ENCODE data around the gene IL17RB. TPM values are rescaled to one million over a fixed set of nuclear protein-coding genes. Genes with fewer than 3 reads are reported as not detected.

Gene IL17RB
- total RNA-seq, 1 donor from 2014 or later = 0.54 TPM

DNA sequence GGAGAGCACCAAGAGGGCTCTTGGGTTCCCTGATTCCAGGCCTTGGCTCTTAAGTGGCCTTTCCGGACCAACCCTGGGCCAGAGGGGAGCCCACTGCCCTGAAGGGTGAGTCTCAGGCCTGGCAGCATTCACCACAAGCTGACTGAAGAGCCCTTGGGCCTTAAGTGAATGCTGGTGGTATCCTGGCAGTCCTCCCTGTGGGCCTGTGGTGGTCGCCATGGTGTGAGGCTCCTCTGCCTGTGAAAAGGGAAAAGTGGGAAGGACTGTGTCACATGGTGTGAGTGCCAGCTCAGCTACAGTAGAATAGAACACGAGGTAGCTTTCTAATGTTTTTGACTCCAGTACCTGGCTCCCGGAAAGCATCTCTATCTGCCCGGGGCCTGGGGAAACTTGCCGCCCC is 15.4 kb upstream of the IL17RB start:
- TF ChIP-seq, protein P1, sequence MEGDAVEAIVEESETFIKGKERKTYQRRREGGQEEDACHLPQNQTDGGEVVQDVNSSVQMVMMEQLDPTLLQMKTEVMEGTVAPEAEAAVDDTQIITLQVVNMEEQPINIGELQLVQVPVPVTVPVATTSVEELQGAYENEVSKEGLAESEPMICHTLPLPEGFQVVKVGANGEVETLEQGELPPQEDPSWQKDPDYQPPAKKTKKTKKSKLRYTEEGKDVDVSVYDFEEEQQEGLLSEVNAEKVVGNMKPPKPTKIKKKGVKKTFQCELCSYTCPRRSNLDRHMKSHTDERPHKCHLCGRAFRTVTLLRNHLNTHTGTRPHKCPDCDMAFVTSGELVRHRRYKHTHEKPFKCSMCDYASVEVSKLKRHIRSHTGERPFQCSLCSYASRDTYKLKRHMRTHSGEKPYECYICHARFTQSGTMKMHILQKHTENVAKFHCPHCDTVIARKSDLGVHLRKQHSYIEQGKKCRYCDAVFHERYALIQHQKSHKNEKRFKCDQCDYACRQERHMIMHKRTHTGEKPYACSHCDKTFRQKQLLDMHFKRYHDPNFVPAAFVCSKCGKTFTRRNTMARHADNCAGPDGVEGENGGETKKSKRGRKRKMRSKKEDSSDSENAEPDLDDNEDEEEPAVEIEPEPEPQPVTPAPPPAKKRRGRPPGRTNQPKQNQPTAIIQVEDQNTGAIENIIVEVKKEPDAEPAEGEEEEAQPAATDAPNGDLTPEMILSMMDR (IDR thresholded peaks at IDR 0.05) = no peak
- no peaks in the 10 kb centered on the region for H3K9me3 Mint-ChIP-seq (ENCODE audit: unreplicated experiment)
- DNase-seq (ENCODE audit: extremely low spot score, unreplicated experiment) = no peak
- no peaks in the 10 kb centered on the region for H3K4me1 Mint-ChIP-seq (ENCODE audit: unreplicated experiment)
- H3K4me3 Mint-ChIP-seq (ENCODE audit: unreplicated experiment) = no peak overlapping the region
- peaks cover 2% of the 10 kb centered on the region for H3K27me3 Mint-ChIP-seq (ENCODE audit: unreplicated experiment)
- no peak overlapping the region for H3K27ac Mint-ChIP-seq (ENCODE audit: unreplicated experiment)
- no peaks in the 10 kb centered on the region for H3K36me3 Mint-ChIP-seq (ENCODE audit: unreplicated experiment)

DNA sequence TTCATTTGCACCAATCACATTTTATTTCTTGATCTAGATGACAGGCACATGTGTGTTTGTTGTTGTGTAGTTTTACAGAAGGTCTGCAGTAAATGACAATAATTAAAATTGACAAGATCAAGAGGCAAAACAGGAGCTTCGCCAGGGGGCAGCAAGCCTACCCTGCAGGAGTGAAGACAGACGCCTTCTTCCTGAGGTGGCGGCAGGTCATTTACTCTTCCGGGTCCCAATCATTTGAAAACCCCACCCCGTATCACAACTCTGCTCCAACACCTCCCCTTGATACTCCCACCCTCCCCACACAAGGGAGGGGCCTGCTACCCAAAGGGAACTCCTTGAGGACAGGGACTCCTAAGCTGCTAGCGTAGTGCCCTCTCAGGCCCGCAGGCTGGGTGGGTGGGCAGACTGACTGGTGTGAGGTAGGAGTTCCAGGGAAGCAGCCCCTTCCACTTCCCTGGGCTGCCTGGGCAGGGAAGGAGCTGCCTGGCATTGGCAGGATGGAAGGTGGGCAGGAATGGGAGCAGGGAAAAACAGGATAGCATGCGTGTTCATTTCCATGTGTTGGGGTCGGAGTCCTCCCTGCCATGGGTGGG is 13.2 kb upstream of the IL17RB start:
- Mint-ChIP-seq H3K4me3 (ENCODE audit: unreplicated experiment) (no peak overlapping the region), H3K9me3 (ENCODE audit: unreplicated experiment) (no peaks in the 10 kb centered on the region), H3K27ac (ENCODE audit: unreplicated experiment) (no peak overlapping the region), H3K4me1 (ENCODE audit: unreplicated experiment) (no peaks in the 10 kb centered on the region), H3K36me3 (ENCODE audit: unreplicated experiment) (no peaks in the 10 kb centered on the region), H3K27me3 (ENCODE audit: unreplicated experiment) (peaks cover 1% of the 10 kb centered on the region)
- TF ChIP-seq, protein P1 (IDR thresholded peaks at IDR 0.05) = no peak
- DNase-seq (ENCODE audit: extremely low spot score, unreplicated experiment) = no peak

DNA sequence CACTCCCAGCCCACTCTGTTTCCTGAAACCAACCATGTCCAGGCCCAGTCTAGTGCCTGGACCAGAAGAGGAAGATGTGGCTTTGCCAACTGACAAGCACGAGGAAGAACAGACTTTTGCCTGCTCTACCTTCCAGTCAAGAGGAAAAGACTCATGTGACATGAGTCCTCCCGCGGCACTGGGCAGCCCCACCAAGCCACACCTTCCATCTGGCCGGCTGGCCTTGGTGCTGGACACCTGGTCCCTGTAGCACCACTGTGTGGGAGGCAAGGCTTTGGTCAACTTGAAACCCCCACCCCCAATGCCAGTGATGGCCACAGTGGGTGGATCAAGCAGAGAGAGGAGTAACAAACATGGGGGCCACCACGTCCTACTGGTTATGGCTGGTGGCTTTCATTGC is 12.7 kb upstream of the IL17RB start:
- no peak for DNase-seq (ENCODE audit: extremely low spot score, unreplicated experiment)
- Mint-ChIP-seq H3K4me1 (ENCODE audit: unreplicated experiment) (no peaks in the 10 kb centered on the region), H3K4me3 (ENCODE audit: unreplicated experiment) (no peak overlapping the region), H3K36me3 (ENCODE audit: unreplicated experiment) (no peaks in the 10 kb centered on the region), H3K9me3 (ENCODE audit: unreplicated experiment) (no peaks in the 10 kb centered on the region), H3K27ac (ENCODE audit: unreplicated experiment) (no peak overlapping the region), H3K27me3 (ENCODE audit: unreplicated experiment) (no peaks in the 10 kb centered on the region)
- TF ChIP-seq, protein P1 (IDR thresholded peaks at IDR 0.05) = no peak

DNA sequence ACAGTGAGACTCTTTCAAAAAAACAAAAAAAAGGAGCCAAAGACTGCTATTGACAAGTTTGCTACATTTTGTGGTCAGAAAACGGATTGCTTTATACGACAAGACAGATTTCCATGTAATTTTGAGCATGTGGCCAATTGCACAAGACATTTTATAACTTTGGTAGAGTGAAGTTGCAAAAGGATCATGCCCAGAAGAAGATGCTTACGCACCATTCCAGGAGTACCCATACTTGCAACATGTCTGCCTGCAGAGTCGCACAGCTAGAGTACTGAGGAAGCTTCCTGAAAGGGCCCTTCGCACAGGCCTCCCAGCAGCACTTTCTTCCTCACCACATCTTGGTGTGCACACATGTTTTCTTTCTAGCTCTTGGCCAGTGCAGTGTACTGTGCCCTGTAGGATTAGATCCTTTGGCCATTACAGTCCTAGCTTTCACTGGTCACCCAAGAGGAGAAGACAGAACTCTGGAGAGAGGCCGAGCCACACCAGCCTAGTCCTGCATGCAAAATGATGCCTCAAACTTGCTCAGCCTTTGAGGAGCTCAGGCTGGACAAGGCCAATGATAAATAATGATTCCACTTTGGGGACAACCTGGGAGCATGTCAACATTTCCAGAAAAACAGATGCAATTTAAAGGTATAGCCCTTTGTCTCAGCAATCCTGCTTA is 11.8 kb upstream of the IL17RB start:
- no peaks in the 10 kb centered on the region for H3K27me3 Mint-ChIP-seq (ENCODE audit: unreplicated experiment)
- H3K9me3 Mint-ChIP-seq (ENCODE audit: unreplicated experiment) = no peaks in the 10 kb centered on the region

DNA sequence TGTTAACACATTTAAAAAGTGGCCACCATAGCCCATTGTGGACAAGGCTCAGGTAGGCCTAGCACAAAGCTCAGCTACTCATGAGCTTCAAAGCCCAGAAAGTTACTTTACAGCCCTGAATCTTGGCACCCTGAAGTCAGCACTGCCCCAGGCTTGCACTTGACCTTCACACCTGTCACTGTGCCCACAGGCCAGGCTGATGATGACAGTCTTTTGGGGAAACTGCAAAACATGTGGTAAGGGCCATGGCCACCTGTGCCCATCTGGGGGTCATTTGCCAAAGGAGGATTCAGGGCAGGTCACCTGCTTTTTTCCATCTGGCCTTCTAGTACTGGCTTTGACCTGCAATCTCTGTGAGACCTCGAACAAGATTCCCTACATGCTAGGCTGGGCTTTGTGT is 11.1 kb upstream of the IL17RB start:
- H3K4me3 Mint-ChIP-seq (ENCODE audit: unreplicated experiment) = no peak overlapping the region

More for the DNA sequence above, 11.8 kb upstream of the IL17RB start:
- TF ChIP-seq, protein P1 (IDR thresholded peaks at IDR 0.05) = no peak
- Mint-ChIP-seq H3K4me3 (ENCODE audit: unreplicated experiment) (no peak overlapping the region), H3K36me3 (ENCODE audit: unreplicated experiment) (no peaks in the 10 kb centered on the region), H3K27ac (ENCODE audit: unreplicated experiment) (no peak overlapping the region), H3K4me1 (ENCODE audit: unreplicated experiment) (no peaks in the 10 kb centered on the region)
- no peak for DNase-seq (ENCODE audit: extremely low spot score, unreplicated experiment)

More for the DNA sequence above, 11.1 kb upstream of the IL17RB start:
- Mint-ChIP-seq H3K27me3 (ENCODE audit: unreplicated experiment) (no peaks in the 10 kb centered on the region), H3K36me3 (ENCODE audit: unreplicated experiment) (no peaks in the 10 kb centered on the region), H3K4me1 (ENCODE audit: unreplicated experiment) (no peaks in the 10 kb centered on the region), H3K27ac (ENCODE audit: unreplicated experiment) (no peak overlapping the region), H3K9me3 (ENCODE audit: unreplicated experiment) (no peaks in the 10 kb centered on the region)
- DNase-seq (ENCODE audit: extremely low spot score, unreplicated experiment) = no peak
- TF ChIP-seq, protein P1 (IDR thresholded peaks at IDR 0.05) = no peak
